Esophagus (tissue), 2 donors: ENCODE results near the gene TMEM123. TPM values are rescaled to one million over a fixed set of nuclear protein-coding genes. Genes with fewer than 3 reads are reported as not detected.

Experiments
- H3K27ac ChIP-seq, 2 donors: one replicate each; pipeline ENCODE4 v1.5.1; 2013; ENCODE audit warnings: low read depth in 2 of 2, mild to moderate bottlenecking in 2 of 2, inconsistent platforms in 1 of 2, low read length in 1 of 2, moderate library complexity in 1 of 2
- H3K27me3 ChIP-seq, 2 donors: one replicate each; pipeline ENCODE4 v1.6.1; 2013; ENCODE audit warnings: low read length in 2 of 2, control low read depth in 1 of 2, mild to moderate bottlenecking in 1 of 2; ENCODE audit not compliant: insufficient read depth in 2 of 2, control insufficient read depth in 1 of 2
- H3K36me3 ChIP-seq, 2 donors: one replicate each; pipeline ENCODE4 v1.6.1; 2013; ENCODE audit warnings: low read length in 1 of 2; ENCODE audit not compliant: control insufficient read depth in 2 of 2, insufficient read depth in 2 of 2
- H3K4me1 ChIP-seq, 2 donors: one replicate each; pipeline ENCODE4 v1.6.1; 2013; ENCODE audit warnings: low read length in 1 of 2; ENCODE audit not compliant: control insufficient read depth in 2 of 2, insufficient read depth in 2 of 2
- H3K4me3 ChIP-seq, 2 donors: one replicate each; pipeline ENCODE4 v1.5.1; 2013; ENCODE audit warnings: low read length in 2 of 2, mild to moderate bottlenecking in 2 of 2, low read depth in 1 of 2, moderate library complexity in 1 of 2
- H3K9me3 ChIP-seq, 2 donors: one replicate each; pipeline ENCODE4 v1.6.1; 2013; ENCODE audit warnings: mild to moderate bottlenecking in 2 of 2, low read depth in 1 of 2, low read length in 1 of 2, moderate library complexity in 1 of 2; ENCODE audit not compliant: control insufficient read depth in 2 of 2, insufficient read depth in 1 of 2
- WGBS, 2 donors: extraction: QIAGEN DNeasy Blood & Tissue Kit; methylation state at CpG; one replicate each; pipeline ENCODE4 v1.1.7; 2013; 5-methylcytosine and 5-hydroxymethylcytosine counted together
- polyA plus RNA-seq, 2 donors: library from polyadenylated mRNA; stranded (reverse); fragments of 200-250 nt; gene quantifications; one replicate each; pipeline ENCODE4 v1.2.3, GENCODE V29; 2013
- donor health status: healthy with polysubstance abuse.
- donor health status: Bipolar disorder and iron deficiency.

Gene TMEM123
- polyA plus RNA-seq, 2 donors = 24.5 to 46.2 TPM

GRCh38 chr11:102476069-102476468, 23.5 kb upstream of the TMEM123 start:
- no peaks in the 10 kb centered on the region for H3K4me1 ChIP-seq
- H3K27me3 ChIP-seq = no peaks in the 10 kb centered on the region
- 34 to 56% methylated on average over 1 of the region's 1 CpG for WGBS, 2 donors
- no peaks in the 10 kb centered on the region for H3K9me3 ChIP-seq
- no peak overlapping the region for H3K27ac ChIP-seq
- H3K36me3 ChIP-seq = no peaks in the 10 kb centered on the region
- H3K4me3 ChIP-seq = no peak overlapping the region

- WGBS, 2 donors = 78 to 83% methylated on average over 5 of the region's 5 CpGs
- H3K27ac ChIP-seq = no peak overlapping the region
Observed at GRCh38 chr11:102473543-102473942, 21.0 kb upstream of the TMEM123 start.

GRCh38 chr11:102472127-102472526, 19.6 kb upstream of the TMEM123 start:
- Histone ChIP-seq H3K36me3 (no peaks in the 10 kb centered on the region), H3K4me3 (no peak overlapping the region), H3K9me3 (no peaks in the 10 kb centered on the region), H3K4me1 (peaks cover 2 to 8% of the 10 kb centered on the region in 2 donors), H3K27ac (no peak overlapping the region), H3K27me3 (no peaks in the 10 kb centered on the region)
- WGBS, 2 donors = 95 to 98% methylated on average over 4 of the region's 4 CpGs

More at GRCh38 chr11:102473543-102473942, 21.0 kb upstream of the TMEM123 start:
- no peak overlapping the region for H3K4me3 ChIP-seq
- no peaks in the 10 kb centered on the region for H3K9me3 ChIP-seq
- H3K27me3 ChIP-seq = no peaks in the 10 kb centered on the region
- H3K4me1 ChIP-seq = peaks cover 2 to 5% of the 10 kb centered on the region in 2 donors
- H3K36me3 ChIP-seq = no peaks in the 10 kb centered on the region

GRCh38 chr11:102471474-102471873, 18.9 kb upstream of the TMEM123 start:
- Histone ChIP-seq H3K4me1 (peaks cover 2 to 13% of the 10 kb centered on the region in 2 donors), H3K9me3 (no peaks in the 10 kb centered on the region), H3K27me3 (no peaks in the 10 kb centered on the region), H3K27ac (no peak overlapping the region), H3K4me3 (no peak overlapping the region), H3K36me3 (no peaks in the 10 kb centered on the region)

DNA sequence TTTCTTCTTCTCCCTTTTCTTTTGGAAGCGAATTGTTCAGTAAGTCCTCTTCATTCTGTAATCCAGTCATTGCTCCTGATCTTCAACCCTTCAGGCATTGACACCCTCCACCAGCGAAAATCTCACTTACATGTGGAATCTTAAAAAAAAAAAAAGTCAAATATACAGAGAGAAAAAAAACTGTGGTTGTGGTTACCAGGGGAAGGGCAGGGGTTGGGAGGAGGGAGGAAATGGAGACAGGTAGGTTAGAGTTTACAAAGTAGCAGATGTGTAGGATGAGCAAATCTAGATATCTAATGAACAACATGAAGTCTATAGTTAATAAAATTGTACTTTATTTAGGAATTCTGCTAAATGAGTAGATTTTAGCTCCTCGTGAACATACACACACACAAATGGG, 17.7 kb upstream of the TMEM123 start:
- Histone ChIP-seq H3K9me3 (no peaks in the 10 kb centered on the region), H3K36me3 (no peaks in the 10 kb centered on the region), H3K27me3 (no peaks in the 10 kb centered on the region), H3K4me1 (peaks cover 2 to 13% of the 10 kb centered on the region in 2 donors), H3K4me3 (no peak overlapping the region), H3K27ac (no peak overlapping the region)
- 89 to 90% methylated on average over 3 of the region's 3 CpGs for WGBS, 2 donors

DNA sequence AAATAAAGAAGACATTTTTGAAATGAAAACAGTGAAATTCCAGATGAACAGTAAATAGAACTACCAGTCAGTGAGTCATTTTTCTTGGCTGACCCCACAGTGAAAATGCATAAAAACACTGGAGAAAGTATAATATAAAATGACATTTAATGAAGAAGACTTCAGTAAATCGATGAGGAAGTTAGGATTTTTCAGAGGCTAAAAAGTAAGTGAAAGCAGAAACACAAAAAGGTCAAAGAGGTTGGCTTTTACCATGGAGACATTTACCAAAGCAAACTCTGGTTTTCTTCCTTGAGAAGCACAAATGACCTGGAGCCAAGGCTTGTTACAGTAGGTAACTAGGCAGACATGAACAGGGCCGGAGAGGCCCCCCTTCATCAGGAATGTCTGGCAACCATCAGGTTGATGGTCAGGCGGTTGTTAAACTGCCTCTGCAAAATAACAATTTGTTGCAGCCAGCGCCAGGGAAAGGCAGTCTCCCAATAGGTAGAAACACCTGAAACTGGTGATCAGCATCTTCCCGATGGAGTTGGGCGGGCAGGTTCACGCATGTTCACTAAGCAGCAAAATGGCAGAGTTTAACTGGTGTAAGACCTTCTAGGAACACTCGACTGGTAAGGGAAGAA, 16.7 kb upstream of the TMEM123 start:
- Histone ChIP-seq H3K9me3 (no peaks in the 10 kb centered on the region), H3K27me3 (no peaks in the 10 kb centered on the region), H3K27ac (no peak overlapping the region), H3K36me3 (no peaks in the 10 kb centered on the region), H3K4me3 (no peak overlapping the region), H3K4me1 (peaks cover 2 to 13% of the 10 kb centered on the region in 2 donors)
- 64 to 73% methylated on average over 8 of the region's 8 CpGs for WGBS, 2 donors

DNA sequence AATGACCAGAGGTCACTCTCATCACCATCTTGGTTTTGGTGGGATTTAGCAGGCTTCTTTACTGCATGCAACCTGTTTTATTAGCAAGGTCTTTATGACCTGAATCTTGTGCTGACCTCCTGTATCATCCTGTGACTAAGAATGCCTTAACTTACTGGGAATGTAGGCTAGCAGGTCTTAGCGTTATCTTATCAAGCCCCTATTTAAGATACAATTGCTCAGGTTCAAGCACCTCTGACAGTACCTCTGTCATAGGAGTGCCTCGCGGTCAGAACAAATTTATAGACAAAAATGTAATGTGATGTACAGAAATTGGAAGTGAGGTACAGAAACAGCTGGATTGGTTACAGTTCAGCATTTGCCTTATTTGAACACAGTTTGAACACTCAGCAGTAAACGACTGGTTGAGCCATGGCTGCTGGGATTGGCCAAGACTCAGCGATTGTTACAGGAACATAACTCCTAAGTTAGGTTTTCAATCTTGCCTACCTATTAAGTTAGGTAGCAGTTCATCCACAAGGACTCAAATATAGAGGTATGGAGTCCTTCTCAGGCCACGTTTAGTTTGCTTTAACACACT, 16.1 kb upstream of the TMEM123 start:
- Histone ChIP-seq H3K4me1 (peaks cover 2 to 13% of the 10 kb centered on the region in 2 donors), H3K27ac (no peak overlapping the region), H3K27me3 (no peaks in the 10 kb centered on the region), H3K9me3 (no peaks in the 10 kb centered on the region), H3K36me3 (no peaks in the 10 kb centered on the region), H3K4me3 (no peak overlapping the region)
- 72% methylated on average over 6 of the region's 6 CpGs for WGBS, 2 donors

- no peak overlapping the region for H3K4me3 ChIP-seq
- 81 to 87% methylated on average over 6 of the region's 6 CpGs for WGBS, 2 donors
- peak overlapping the region in 1 of 2 donors; percentile 22 for H3K27ac ChIP-seq
- H3K36me3 ChIP-seq = no peaks in the 10 kb centered on the region
- no peaks in the 10 kb centered on the region for H3K9me3 ChIP-seq
- H3K27me3 ChIP-seq = no peaks in the 10 kb centered on the region
- H3K4me1 ChIP-seq = peaks cover 2 to 13% of the 10 kb centered on the region in 2 donors
Observed at GRCh38 chr11:102467853-102468580, 15.5 kb upstream of the TMEM123 start.

DNA sequence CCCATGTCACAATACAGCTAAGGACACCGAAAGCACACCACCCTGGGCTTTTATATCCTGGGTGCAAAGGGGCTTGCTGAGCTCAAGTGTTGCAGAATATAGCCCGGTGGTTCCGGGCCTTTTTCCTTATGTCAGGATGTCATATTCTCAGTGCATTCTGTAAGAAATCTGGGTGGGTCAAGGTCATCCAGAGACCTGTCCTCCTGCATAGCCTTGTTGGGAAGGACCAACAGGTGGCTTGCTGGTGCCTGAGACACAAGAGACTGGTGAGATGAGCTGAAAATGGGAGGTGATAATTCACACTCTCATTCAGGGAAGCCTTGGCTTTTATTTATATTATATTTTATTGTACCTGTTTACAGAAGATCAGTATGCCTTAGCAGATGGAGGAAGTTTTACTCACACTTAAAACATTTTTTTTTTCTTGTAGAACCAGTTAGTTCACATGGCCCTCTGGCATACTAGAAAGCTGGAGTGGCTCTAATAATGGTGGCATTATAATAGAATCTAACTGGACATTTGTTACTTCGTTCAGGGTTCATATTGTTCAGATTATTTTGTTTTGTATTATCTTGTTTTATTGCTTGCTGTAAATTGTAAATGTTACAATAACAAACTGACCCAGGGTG, 14.6 kb upstream of the TMEM123 start:
- H3K36me3 ChIP-seq = no peaks in the 10 kb centered on the region
- no peaks in the 10 kb centered on the region for H3K27me3 ChIP-seq
- 58 to 74% methylated on average over 4 of the region's 4 CpGs for WGBS, 2 donors
- H3K9me3 ChIP-seq = no peaks in the 10 kb centered on the region
- H3K27ac ChIP-seq = peak overlapping the region; percentile 67 to 82
- no peak overlapping the region for H3K4me3 ChIP-seq
- H3K4me1 ChIP-seq = peaks cover 2 to 13% of the 10 kb centered on the region in 2 donors
